Breast epithelium (tissue), 4 donors: Measurements from ENCODE around the gene DPYD. TPM values are rescaled to one million over a fixed set of nuclear protein-coding genes. Genes with fewer than 3 reads are reported as not detected.

Experiments used
- DNase-seq, 2 donors: peaks; one replicate each; pipeline ENCODE4 v3.0.0-alpha.2; 2019; ENCODE audit warnings: low spot score in 2 of 2
- H3K27ac ChIP-seq, 2 donors: fragments of 200-600 bp; sonication (generic) in 1 of 2; one replicate each; pipeline ENCODE4 v1.5.1; 2016 to 2019; ENCODE audit warnings: mild to moderate bottlenecking in 1 of 2
- H3K27me3 ChIP-seq, 2 donors: fragments of 200-600 bp; sonication (generic) in 1 of 2; one replicate each; pipeline versions ENCODE4 v1.5.1 to v1.6.0; 2017 to 2019; ENCODE audit warnings: control low read depth in 1 of 2, mild to moderate bottlenecking in 1 of 2
- H3K36me3 ChIP-seq: fragments of 200-600 bp; one replicate; pipeline ENCODE4 v1.5.1; 2019
- H3K4me1 ChIP-seq, 2 donors: fragments of 200-600 bp; sonication (generic); one replicate each; pipeline ENCODE4 v1.5.1; 2016 to 2019; ENCODE audit warnings: control low read depth in 1 of 2
- H3K4me3 ChIP-seq, 3 donors: fragments of 200-600 bp; sonication (generic); 1 replicate in 2 of 3; 2 replicates in 1 of 3; pipeline ENCODE4 v1.5.1; 2016 to 2019; ENCODE audit warnings: mild to moderate bottlenecking in 3 of 3, moderate library complexity in 2 of 3
- H3K9me3 ChIP-seq, 2 donors: fragments of 200-600 bp; sonication (generic) in 1 of 2; one replicate each; pipeline ENCODE4 v1.5.1; 2016 to 2019; ENCODE audit warnings: control low read depth in 1 of 2
- POLR2A ChIP-seq: fragments of 450-650 bp; IDR thresholded peaks from one replicate; pipeline ENCODE4 v1.6.1; 2016; ENCODE audit warnings: antibody characterized with exemption, mild to moderate bottlenecking, moderate library complexity
- POLR2AphosphoS5 ChIP-seq, 3 donors: sonication (generic); formaldehyde crosslinking; IDR thresholded peaks; one replicate each; pipeline ENCODE4 v1.6.1; 2017; ENCODE audit warnings: antibody characterized with exemption in 3 of 3
- intact Hi-C: fragments of 100-400 bp; cut with DNase I; formaldehyde crosslinking; loops from one replicate; pipeline ENCODE4 v1.15.1; 2023; ENCODE audit warnings: low total_unique reads
- total RNA-seq, 3 donors: library from RNA; depleted of rRNA; stranded (reverse); fragments of >200 nt; gene quantifications; one replicate each; pipeline ENCODE4 v1.1.0, GENCODE V29; 2016
- TF ChIP-seq, protein P1 (sequence below), 3 donors: fragments of 450-650 bp; IDR thresholded peaks; one replicate each; pipeline ENCODE4 v1.5.1; 2016 to 2017; ENCODE audit warnings: antibody characterized with exemption in 3 of 3, mild to moderate bottlenecking in 3 of 3, moderate library complexity in 3 of 3

Gene DPYD
- total RNA-seq, 3 donors from 2014 or later, result 56.4 to 95.1 (median 58.1) TPM

DNA sequence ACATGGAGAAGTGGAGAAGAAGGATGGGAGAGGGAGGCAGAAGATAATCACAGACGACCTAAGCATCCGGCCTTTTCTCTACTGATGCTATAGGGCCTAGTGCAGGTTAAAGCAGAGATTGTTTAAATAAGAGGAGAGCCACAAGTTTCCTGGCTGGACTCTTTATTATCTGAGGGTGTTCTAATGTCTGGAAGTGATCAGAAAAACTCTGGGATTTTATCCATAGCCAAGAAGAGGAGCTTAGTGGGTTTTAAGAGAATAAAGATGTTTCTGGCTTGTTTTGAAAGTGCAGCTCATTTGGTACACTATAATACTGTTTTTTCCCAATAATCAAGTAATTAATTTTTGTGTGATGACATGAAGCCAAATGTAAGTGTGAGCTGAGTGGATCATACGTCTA, 780.2 kb downstream of the DPYD start:
- Histone ChIP-seq H3K4me1 (no peaks in the 10 kb centered on the region), H3K27me3 (no peaks in the 10 kb centered on the region), H3K4me3 (no peak overlapping the region), H3K27ac (no peak overlapping the region), H3K9me3 (no peaks in the 10 kb centered on the region), H3K36me3 (no peaks in the 10 kb centered on the region)
- TF ChIP-seq, protein P1, sequence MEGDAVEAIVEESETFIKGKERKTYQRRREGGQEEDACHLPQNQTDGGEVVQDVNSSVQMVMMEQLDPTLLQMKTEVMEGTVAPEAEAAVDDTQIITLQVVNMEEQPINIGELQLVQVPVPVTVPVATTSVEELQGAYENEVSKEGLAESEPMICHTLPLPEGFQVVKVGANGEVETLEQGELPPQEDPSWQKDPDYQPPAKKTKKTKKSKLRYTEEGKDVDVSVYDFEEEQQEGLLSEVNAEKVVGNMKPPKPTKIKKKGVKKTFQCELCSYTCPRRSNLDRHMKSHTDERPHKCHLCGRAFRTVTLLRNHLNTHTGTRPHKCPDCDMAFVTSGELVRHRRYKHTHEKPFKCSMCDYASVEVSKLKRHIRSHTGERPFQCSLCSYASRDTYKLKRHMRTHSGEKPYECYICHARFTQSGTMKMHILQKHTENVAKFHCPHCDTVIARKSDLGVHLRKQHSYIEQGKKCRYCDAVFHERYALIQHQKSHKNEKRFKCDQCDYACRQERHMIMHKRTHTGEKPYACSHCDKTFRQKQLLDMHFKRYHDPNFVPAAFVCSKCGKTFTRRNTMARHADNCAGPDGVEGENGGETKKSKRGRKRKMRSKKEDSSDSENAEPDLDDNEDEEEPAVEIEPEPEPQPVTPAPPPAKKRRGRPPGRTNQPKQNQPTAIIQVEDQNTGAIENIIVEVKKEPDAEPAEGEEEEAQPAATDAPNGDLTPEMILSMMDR (IDR thresholded peaks at IDR 0.05), result no peak
- TF ChIP-seq POLR2A, result no peak
- no peak for TF ChIP-seq POLR2AphosphoS5 (IDR thresholded peaks at IDR 0.05)
- intact Hi-C loops, result no loop called here
- no peak for DNase-seq

DNA sequence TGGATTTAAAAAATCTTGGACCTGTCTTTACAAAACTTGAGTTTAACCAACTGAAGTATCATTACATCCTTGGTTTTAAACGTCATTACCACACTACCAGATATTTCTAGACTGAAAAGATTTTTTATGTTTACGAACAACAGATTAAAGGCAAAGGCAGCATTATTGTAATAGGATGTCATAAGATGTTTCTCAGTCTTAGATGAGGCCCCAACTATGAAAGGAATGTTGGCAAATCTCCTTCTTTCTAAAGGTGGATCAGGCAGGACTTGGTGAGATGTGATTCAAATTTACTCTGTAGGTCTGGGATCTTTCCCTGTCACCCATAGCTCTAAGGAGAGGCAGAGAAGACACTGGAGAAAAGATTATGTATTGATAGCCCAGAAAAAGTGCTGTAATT, 781.3 kb downstream of the DPYD start:
- Histone ChIP-seq H3K4me1 (no peaks in the 10 kb centered on the region), H3K27me3 (no peaks in the 10 kb centered on the region), H3K36me3 (no peaks in the 10 kb centered on the region), H3K27ac (no peak overlapping the region), H3K4me3 (no peak overlapping the region), H3K9me3 (no peaks in the 10 kb centered on the region)
- intact Hi-C loops, result no loop called here
- DNase-seq, result no peak
- TF ChIP-seq POLR2AphosphoS5 (IDR thresholded peaks at IDR 0.05), result no peak
- TF ChIP-seq POLR2A, result no peak
- TF ChIP-seq, protein P1 (IDR thresholded peaks at IDR 0.05), result no peak

DNA sequence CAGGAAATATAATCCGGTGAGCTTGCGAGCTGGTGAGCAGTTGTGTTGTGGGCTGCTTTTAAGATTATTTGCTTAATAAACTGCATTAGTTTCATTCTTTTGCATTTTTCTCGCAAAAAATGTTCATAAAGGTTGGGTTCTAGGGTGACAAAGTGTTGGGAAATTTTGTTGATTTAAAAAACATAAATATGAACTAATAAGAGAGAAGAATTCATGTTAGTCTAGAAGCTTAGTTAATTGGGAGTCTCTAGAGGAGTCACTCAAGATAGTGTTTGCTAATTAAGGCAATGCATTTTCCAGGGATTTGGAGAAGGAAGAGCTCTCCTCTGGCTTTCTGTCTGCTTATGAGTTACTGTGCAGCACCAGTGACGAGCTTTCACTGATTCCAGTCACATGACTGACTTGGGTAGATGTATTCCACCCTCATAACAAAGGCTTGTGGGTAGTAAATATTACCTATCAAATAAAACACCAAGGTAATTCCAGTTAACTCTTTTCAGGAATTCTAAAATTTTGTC, 782.3 kb downstream of the DPYD start:
- TF ChIP-seq POLR2AphosphoS5 (IDR thresholded peaks at IDR 0.05) (no peak), POLR2A (no peak)
- TF ChIP-seq, protein P1 (IDR thresholded peaks at IDR 0.05), result no peak
- intact Hi-C loops, result no loop called here
- Histone ChIP-seq H3K27ac (no peak overlapping the region), H3K4me3 (no peak overlapping the region), H3K4me1 (no peaks in the 10 kb centered on the region), H3K27me3 (no peaks in the 10 kb centered on the region), H3K9me3 (no peaks in the 10 kb centered on the region), H3K36me3 (no peaks in the 10 kb centered on the region)
- DNase-seq, result no peak

- Histone ChIP-seq H3K27ac (no peak overlapping the region), H3K4me1 (no peaks in the 10 kb centered on the region), H3K36me3 (no peaks in the 10 kb centered on the region), H3K4me3 (no peak overlapping the region), H3K27me3 (no peaks in the 10 kb centered on the region), H3K9me3 (no peaks in the 10 kb centered on the region)
- TF ChIP-seq, protein P1 (IDR thresholded peaks at IDR 0.05), result peak; percentile 47 to 63 (median 52)
- TF ChIP-seq POLR2AphosphoS5 (IDR thresholded peaks at IDR 0.05), result no peak
- no peak for TF ChIP-seq POLR2A
- intact Hi-C loops, result no loop called here
- DNase-seq, result no peak
These were observed 782.8 kb downstream of the DPYD start for GRCh38 chr1:97137862-97138514.

DNA sequence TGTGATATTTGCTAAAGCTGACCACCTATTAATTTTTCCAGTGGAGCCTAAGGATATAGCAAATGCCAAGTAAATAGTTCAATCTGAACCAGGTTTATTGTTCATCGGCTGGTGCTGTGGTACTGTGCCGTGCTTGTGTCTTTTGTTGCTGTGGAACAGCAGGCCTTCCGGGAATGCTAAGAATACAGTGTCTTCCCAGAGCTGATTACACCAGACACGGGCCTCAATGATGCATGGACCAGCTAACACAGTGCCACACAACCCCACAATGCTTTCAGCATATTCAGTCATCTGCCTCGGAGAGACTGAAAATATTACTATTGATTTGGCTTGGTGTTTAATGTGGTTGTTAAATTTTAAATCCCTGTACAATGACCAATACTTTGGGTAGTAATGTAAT, 783.8 kb downstream of the DPYD start:
- no peak overlapping the region for H3K4me3 ChIP-seq
- DNase-seq, result no peak
- no peaks in the 10 kb centered on the region for H3K4me1 ChIP-seq
- no peak for TF ChIP-seq POLR2AphosphoS5 (IDR thresholded peaks at IDR 0.05)
- TF ChIP-seq POLR2A, result no peak
- no peaks in the 10 kb centered on the region for H3K9me3 ChIP-seq
- no peaks in the 10 kb centered on the region for H3K27me3 ChIP-seq
- H3K36me3 ChIP-seq, result no peaks in the 10 kb centered on the region
- H3K27ac ChIP-seq, result no peak overlapping the region
- intact Hi-C loops, result no loop called here
